Osteocyte (in vitro differentiated cells): ENCODE data around the gene LAMC2. TPM values are rescaled to one million over a fixed set of nuclear protein-coding genes. Genes with fewer than 3 reads are reported as not detected.
"Not testable (repeated sequence)": the region's sequence is repeated elsewhere in the genome, so short reads cannot be mapped to it uniquely, and the experiment has no call there.

Experiments used
- DNase-seq: peaks from one replicate; pipeline ENCODE4 v3.0.0; 2021; ENCODE audit warnings: mixed read lengths; ENCODE audit not compliant: unreplicated experiment; ENCODE audit errors: extremely low spot score
- H3K27ac Mint-ChIP-seq: one replicate; pipeline ENCODE4 v1.8.0; 2021; ENCODE audit warnings: mild to moderate bottlenecking, mixed read lengths; ENCODE audit not compliant: unreplicated experiment
- H3K27me3 Mint-ChIP-seq: one replicate; pipeline ENCODE4 v1.8.0; 2021; ENCODE audit warnings: mixed read lengths; ENCODE audit not compliant: unreplicated experiment
- H3K36me3 Mint-ChIP-seq: one replicate; pipeline ENCODE4 v1.8.0; 2021; ENCODE audit warnings: mixed read lengths; ENCODE audit not compliant: unreplicated experiment
- H3K4me1 Mint-ChIP-seq: one replicate; pipeline ENCODE4 v1.8.0; 2021; ENCODE audit warnings: mixed read lengths; ENCODE audit not compliant: unreplicated experiment
- H3K4me3 Mint-ChIP-seq: one replicate; pipeline ENCODE4 v1.8.0; 2021; ENCODE audit warnings: mild to moderate bottlenecking, moderate library complexity, mixed read lengths; ENCODE audit not compliant: unreplicated experiment
- H3K9me3 Mint-ChIP-seq: one replicate; pipeline ENCODE4 v1.8.0; 2021; ENCODE audit warnings: mixed read lengths; ENCODE audit not compliant: unreplicated experiment
- total RNA-seq: library from RNA; stranded (reverse); gene quantifications from 2 replicates; pipeline ENCODE4 v1.2.1, GENCODE V29; 2021
- TF ChIP-seq, protein P1 (sequence below): fragments of 200-600 bp; sonication (generic); IDR thresholded peaks from 2 replicates; pipeline ENCODE4 v1.5.0; 2021; ENCODE audit warnings: antibody characterized with exemption, mild to moderate bottlenecking, moderate library complexity

The LAMC2 gene
- total RNA-seq, 1 donor from 2014 or later: 3.5 TPM

- Mint-ChIP-seq H3K9me3 (no peaks in the 10 kb centered on the region), H3K4me1 (peaks cover 52% of the 10 kb centered on the region), H3K36me3 (no peaks in the 10 kb centered on the region), H3K4me3 (no peak overlapping the region), H3K27me3 (no peaks in the 10 kb centered on the region), H3K27ac (no peak overlapping the region)
- TF ChIP-seq, protein P1, sequence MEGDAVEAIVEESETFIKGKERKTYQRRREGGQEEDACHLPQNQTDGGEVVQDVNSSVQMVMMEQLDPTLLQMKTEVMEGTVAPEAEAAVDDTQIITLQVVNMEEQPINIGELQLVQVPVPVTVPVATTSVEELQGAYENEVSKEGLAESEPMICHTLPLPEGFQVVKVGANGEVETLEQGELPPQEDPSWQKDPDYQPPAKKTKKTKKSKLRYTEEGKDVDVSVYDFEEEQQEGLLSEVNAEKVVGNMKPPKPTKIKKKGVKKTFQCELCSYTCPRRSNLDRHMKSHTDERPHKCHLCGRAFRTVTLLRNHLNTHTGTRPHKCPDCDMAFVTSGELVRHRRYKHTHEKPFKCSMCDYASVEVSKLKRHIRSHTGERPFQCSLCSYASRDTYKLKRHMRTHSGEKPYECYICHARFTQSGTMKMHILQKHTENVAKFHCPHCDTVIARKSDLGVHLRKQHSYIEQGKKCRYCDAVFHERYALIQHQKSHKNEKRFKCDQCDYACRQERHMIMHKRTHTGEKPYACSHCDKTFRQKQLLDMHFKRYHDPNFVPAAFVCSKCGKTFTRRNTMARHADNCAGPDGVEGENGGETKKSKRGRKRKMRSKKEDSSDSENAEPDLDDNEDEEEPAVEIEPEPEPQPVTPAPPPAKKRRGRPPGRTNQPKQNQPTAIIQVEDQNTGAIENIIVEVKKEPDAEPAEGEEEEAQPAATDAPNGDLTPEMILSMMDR: no peak
- DNase-seq: no peak
Observed at GRCh38 chr1:183238071-183238470, 52.0 kb downstream of the LAMC2 start.

GRCh38 chr1:183239220-183239742 lies 53.2 kb downstream of the LAMC2 start:
- peaks cover 57% of the 10 kb centered on the region for H3K4me1 Mint-ChIP-seq
- no peak overlapping the region for H3K27ac Mint-ChIP-seq
- no peaks in the 10 kb centered on the region for H3K36me3 Mint-ChIP-seq
- TF ChIP-seq, protein P1: no peak
- DNase-seq: no peak
- H3K27me3 Mint-ChIP-seq: no peaks in the 10 kb centered on the region
- H3K4me3 Mint-ChIP-seq: no peak overlapping the region
- H3K9me3 Mint-ChIP-seq: no peaks in the 10 kb centered on the region

GRCh38 chr1:183239793-183240525 lies 53.9 kb downstream of the LAMC2 start:
- Mint-ChIP-seq H3K4me1 (peaks cover 57% of the 10 kb centered on the region), H3K27me3 (no peaks in the 10 kb centered on the region), H3K4me3 (no peak overlapping the region), H3K9me3 (no peaks in the 10 kb centered on the region), H3K27ac (no peak overlapping the region), H3K36me3 (no peaks in the 10 kb centered on the region)
- TF ChIP-seq, protein P1: no peak
- no peak for DNase-seq

DNA sequence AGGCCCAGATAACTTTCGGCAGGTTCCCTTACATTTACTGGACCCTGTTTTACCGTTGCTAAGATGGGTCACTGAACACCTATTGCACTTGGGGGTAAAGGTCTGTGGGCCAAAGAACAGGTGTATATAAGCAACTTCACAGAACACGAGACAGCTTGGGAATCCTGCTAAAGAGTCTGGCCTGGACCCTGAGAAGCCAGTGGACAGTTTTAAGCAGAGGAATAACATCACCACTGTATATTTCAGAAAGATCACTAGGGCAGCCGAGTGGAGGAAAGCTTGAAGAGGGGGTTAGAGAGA lies 54.4 kb downstream of the LAMC2 start:
- H3K4me1 Mint-ChIP-seq: peaks cover 56% of the 10 kb centered on the region
- TF ChIP-seq, protein P1: no peak
- DNase-seq: no peak
- H3K27me3 Mint-ChIP-seq: no peaks in the 10 kb centered on the region
- no peak overlapping the region for H3K4me3 Mint-ChIP-seq
- no peaks in the 10 kb centered on the region for H3K36me3 Mint-ChIP-seq
- no peak overlapping the region for H3K27ac Mint-ChIP-seq
- no peaks in the 10 kb centered on the region for H3K9me3 Mint-ChIP-seq

DNA sequence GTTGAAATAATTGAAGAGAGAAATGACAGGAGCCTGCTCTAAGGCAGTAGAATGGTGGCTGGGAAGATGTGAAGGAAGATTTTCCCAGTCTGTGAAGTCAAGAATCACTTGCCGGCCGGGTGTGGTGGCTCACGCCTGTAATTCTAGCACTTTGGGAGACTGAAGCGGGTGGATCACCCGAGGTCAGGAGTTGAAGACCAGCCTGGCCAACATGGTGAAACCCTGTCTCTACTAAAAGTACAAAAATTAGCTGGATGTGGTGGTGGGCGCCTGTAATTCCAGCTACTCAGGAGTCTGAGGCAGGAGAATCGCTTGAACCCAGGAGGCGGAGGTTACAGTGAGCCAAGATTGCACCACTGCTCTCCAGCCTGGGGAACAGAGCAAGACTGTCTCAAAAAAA lies 54.8 kb downstream of the LAMC2 start:
- peaks cover 52% of the 10 kb centered on the region for H3K4me1 Mint-ChIP-seq
- H3K27me3 Mint-ChIP-seq, H3K9me3 Mint-ChIP-seq, H3K27ac Mint-ChIP-seq, H3K36me3 Mint-ChIP-seq, H3K4me3 Mint-ChIP-seq, DNase-seq: not testable (repeated sequence)
